GM21423 (cell line): ENCODE data around the gene DNAH10.
A peak's percentile ranks its signal among the peaks of the same experiment; 100 is the strongest.
"Not testable (repeated sequence)": the region's sequence is repeated elsewhere in the genome, so short reads cannot be mapped to it uniquely, and the experiment has no call there.

Experiments
- ATAC-seq: cut with Tn5 transposase; IDR thresholded peaks from one replicate; pipeline ENCODE4 v1.9.1; 2021; ENCODE audit warnings: mild to moderate bottlenecking, moderate library complexity; ENCODE audit not compliant: unreplicated experiment

DNAH10 gene

GRCh38 chr12:123748161-123748560, 13.9 kb upstream of the DNAH10 start:
- no peak for ATAC-seq

DNA sequence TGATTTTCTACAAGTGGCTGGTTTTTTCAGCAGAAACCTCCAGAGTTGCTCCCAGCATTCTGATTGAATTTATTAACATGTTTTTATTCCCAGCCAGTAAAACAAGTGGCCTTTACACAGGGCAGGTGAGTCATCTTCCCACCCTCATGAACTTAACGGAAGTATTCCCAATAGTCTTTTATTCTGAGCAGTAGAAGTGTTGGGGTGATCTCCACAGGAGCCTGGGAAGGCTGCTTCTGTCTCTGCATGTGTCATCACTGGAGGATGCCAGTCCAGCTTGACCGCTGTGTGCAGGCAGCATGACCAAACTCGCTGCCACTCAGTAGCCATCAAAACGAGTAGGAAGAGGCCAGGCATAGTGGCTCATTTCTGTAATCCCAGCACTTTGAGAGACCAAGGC, 13.4 kb upstream of the DNAH10 start:
- ATAC-seq, result no peak

DNA sequence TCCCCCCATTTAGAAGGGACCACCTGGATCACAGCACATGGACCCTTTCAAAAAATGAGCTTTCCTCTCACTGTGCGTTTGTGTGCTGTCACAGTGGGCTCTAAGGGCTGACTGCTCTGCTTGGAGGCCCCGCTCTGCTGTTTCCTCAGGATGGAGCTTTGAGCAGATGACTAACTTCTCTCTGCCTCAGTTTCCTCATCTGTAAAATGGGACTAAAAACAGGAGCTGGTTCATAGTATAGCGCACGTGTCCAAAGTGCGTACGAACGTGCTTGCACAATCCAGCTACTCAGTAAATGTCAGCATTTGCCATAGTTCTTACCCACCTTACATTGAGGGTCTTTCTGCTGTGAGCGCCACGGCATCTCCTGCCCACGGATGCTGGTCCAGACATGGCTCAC, 12.7 kb upstream of the DNAH10 start:
- ATAC-seq, result no peak

GRCh38 chr12:123750159-123750656, 11.9 kb upstream of the DNAH10 start:
- ATAC-seq, result no peak

DNA sequence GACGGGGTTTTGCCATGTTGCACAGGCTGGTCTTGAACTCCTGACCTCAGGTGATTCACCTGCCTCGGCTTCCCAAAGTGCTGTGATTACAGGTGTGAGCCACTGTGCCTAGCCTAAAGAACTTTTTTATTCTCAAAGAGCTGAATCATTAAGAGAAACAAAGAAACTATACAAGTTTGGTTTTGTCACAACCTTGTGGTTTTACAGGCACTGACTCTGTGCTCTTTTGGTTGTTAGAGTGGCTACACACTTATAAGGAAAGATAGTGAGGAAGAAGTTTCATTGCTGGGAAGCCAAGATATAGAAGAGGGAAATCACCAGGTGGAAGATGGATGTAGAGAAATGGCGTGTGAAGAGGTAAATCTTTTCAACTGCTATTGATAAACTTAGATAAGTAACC, 10.1 kb upstream of the DNAH10 start:
- ATAC-seq, result no peak

DNA sequence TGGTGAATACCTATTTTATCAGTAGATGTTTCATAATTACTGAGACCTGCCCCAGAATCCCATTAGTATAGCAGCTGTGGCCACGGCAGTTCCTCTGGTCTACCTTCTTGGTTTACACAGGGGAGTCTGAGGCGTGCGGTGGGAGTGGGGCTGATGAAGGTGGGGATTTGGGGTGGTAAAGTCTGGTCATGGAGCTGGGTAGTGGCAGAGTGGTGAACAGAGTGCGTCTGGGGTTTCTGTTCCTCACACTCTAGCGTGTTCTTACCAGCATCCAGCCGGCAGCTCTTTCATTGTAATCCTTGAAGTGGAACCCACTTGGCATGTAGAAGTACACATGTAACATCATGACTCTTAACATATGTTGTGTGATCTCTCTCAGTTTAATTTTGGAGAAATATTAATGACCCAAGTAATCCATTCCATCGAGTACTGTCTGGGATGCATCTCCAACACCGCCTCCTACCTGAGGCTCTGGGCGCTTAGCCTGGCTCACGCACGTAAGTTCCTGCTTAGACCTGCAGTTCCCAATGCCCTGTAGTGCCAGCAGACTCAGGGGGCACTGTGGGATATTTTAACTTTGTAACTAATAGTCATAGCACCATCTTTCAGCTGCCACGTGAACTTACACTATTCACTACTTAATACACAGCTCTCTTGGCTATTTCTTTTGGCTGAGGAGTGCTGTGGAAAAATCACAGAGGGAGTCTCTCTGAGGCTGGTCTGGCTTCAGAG, 7.9 kb upstream of the DNAH10 start:
- no peak for ATAC-seq

GRCh38 chr12:123757561-123757960, 4.5 kb upstream of the DNAH10 start:
- ATAC-seq, result no peak

DNA sequence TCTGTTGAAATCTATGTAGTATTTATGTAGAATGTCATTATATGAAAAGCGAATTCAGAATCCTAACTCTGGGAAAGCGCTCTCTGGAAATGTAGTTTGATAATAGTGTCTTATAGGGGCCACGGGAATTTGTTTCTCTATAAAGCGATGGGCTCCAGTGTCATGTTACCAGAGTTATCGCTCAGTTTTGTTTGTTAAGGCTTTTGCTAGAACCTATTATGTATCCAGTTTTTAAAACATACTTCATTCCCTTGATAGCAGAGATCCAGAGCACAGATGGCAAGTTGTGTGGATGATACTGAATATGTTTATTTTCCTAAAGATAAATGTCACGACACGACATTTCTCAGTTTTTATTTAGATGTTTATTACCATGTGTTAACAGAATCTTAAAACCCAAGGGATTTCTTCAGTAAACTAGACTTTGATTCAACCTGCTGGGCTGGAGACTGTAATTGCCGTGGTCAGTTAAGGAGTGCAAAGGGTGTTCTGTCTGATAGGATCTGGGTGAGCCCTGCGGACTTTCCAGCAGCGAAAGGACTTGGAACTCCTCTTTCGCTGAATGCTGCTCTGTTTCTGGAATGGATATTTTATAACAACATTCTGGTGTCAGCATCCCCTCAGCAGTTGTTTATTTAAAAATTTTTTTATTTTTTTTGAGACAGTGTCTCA, 1.7 kb upstream of the DNAH10 start:
- no peak for ATAC-seq

DNA sequence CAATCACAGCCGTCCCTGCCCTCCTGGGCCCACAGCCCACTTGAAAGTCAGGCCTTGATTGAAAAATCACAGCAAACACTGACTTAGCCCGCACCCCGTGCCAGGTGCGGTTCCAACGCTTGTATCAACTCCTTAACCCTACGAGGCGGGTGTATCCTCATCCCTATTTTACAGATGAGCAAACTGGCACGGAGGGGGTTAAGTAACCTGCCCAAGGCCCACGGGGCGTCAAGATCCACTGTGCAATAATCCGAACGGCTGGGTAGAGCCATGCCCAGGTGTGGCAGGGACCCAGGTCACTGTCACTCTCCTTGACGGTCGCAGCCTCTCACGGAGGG, 583 bp downstream of the DNAH10 start:
- no peak for ATAC-seq

DNA sequence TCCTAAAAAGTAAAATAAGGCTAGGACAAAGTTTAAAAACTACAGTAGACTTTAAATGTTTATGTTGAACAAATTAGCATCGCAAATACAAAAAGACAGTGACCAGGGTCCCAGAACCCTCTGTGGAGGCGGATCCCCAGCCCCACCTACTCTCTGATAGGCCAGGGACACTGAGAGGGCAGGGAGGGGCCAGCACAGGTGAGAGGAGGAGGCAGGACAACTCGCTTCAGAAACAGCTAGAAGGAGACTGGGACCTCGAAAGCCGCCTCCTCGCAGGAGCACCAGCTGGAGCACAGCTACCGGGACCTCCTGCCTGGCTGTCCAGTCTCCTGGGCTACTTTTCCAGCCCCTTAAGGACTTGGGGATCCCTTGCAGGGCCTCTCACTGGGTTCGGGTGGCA, 992 bp downstream of the DNAH10 start:
- no peak for ATAC-seq

DNA sequence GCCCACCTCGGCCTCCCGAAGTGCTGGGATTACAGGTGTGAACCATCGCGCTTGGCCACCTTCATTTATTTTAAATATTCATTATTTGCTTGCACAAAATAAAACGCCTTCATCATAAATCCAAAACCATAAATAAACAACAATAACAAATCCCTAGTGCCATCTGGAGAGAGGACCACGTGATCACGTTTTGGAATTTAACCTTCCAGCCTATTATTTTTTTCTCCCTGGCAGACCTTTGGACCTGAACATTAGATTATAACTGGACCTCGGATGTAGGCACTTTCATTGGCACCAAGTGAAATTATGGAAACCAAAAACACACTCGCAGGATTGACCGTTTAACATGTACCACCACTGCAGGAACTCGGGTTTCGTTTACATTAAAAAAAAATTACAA, 2.0 kb downstream of the DNAH10 start:
- ATAC-seq, result no peak

DNA sequence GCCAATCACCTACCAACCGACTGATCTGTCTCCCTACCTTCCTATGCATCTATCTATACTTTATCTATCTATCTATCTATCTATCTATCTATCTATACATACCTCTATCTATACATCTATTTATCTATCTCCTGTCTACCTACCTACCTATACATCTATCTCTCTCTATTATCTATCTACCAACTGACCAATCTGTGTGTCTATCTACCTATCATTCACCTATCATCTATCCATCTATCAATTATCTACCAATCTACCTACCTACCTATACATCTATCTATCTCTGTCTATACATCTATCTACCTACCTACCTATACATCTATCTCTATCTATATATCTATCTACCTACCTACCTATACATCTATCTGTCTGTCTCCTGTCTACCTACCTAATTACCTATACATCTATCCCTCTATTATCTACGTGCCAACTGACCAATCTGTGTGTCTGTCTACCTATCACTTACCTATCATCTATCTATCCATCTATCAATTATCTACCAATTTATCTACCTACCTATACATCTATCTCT, 3.5 kb downstream of the DNAH10 start:
- ATAC-seq, result no peak

DNA sequence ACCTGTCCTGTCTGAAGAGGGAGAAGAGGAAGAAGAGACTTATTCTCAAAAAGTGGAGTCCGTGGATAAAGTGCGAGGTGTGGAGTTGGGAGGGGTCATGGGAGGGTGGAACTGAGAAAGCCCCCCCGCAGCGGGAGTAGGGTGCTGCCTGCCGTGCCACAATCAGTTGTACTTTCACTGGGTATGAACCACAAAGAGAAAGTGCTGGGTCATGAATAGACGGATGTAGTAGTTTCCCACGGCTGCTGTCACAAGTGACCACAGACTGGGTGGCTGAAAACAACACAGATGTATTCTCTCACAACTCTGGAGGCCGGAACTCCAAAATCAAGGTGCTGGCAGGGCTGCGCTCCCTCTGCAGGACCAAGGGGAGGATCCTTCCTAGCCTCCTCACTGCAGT, 5.5 kb downstream of the DNAH10 start:
- ATAC-seq, result peak; percentile 98

DNA sequence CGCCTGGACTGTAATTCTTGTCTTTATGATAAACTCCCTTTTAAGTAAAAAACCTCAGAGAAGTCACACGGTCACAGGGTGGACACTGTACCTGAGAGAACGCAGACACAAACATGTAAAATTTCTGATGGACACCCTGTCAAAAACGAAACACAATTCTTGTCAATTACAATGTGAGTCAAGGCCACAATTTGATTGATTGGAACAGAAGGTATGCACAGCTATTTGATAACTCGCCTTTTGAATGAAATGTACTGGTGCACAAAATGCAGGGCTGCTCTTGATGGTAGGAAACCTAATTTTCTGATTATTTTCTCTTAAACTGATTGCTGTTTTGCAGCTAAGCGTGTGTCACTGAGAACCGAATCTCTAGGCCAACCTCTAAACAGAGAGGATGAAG, 9.2 kb downstream of the DNAH10 start:
- no peak for ATAC-seq

DNA sequence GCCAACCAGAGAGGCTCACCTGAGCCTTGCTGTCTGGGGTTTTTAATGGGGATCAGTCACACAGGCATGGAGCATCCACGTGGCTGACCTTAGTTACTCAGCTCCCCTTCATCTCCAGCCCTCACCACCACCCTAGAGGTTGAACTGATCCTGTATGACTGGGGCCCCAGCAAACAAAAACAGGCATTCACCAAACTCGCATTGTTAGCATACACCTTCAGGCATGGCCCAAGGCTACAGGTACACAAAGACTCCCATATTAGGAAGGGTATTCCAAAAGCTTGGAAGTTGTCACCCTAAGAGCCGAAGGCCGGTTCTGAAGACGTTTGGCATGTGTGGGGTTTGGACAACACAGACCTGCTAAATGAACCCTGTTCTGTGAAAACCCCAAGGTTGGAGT, 10.0 kb downstream of the DNAH10 start:
- no peak for ATAC-seq

- ATAC-seq, result no peak
Measured at GRCh38 chr12:123773375-123773774, 11.3 kb downstream of the DNAH10 start.

- no peak for ATAC-seq
Measured at GRCh38 chr12:123779551-123779950, 17.4 kb downstream of the DNAH10 start.

GRCh38 chr12:123782997-123783792, 21.1 kb downstream of the DNAH10 start:
- no peak for ATAC-seq

GRCh38 chr12:123787466-123787865, 25.4 kb downstream of the DNAH10 start:
- ATAC-seq, result no peak

DNA sequence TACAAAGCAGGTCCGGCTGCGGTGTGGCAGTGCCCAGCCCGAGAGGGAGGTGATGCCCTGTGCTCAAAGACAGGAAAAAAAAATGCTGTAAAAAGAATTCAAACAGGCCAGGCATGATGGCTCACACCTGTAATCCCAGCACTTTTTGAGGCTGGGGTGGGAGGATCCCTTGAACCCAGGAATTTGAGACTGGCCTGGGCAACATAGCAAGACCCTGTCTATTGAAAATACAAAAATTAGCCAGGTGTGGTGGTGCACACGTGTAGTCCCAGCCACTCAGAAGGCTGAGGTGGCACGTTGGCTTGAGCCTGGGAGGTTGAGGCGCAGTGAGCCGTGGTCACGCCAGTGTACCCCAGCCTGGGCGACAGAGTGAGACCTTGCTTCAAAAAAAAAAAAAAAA, 26.4 kb downstream of the DNAH10 start:
- ATAC-seq, result no peak

DNA sequence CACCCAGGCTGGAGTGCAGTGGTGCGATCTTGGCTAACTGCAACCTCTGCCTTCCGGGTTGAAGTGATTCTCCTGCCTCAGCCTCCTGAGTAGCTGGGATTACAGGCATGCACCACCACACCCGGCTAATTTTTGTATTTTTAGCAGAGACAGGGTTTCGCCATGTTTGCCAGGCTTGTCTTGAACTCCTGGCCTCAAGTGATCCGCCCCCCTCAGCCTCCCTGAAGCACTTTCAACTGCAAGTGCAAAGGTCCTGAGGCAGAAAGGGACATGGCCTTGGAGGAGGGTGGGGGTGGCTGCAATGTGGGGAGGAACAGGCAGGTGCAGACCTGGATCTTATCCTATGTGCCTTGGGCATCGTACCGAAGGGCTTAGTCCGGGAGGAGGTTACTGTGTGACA, 27.3 kb downstream of the DNAH10 start:
- ATAC-seq, result not testable (repeated sequence)
